K562 (cell line): ENCODE measurements around the gene CRACR2B. TPM values are rescaled to one million over a fixed set of nuclear protein-coding genes. Genes with fewer than 3 reads are reported as not detected.

ENCODE experiments used
- BRF1 ChIP-seq: IDR thresholded peaks from 3 replicates; pipeline ENCODE4 v1.6.1; 2011; ENCODE audit warnings: borderline replicate concordance, mild to moderate bottlenecking; ENCODE audit not compliant: insufficient read length; ENCODE audit errors: extremely low read depth
- FOXA3 ChIP-seq, 2 experiments: fragments of 450-650 bp in 1 of 2; sonication (generic) in 1 of 2; formaldehyde crosslinking; IDR thresholded peaks in 1 of 2; conservative IDR thresholded peaks in 1 of 2; 2 replicates each; pipeline versions ENCODE4 v1.4.0 to v1.8.0; 2020 to 2022; ENCODE audit warnings: mild to moderate bottlenecking in 2 of 2, missing genetic modification reagents in 1 of 2
- KLF10 ChIP-seq: fragments of 250-450 bp; sonication (Bioruptor Pico); IDR thresholded peaks from 2 replicates; pipeline ENCODE4 v1.6.1; 2021; ENCODE audit warnings: matching md5 sums
- MCM7 ChIP-seq, 2 experiments: fragments of 450-650 bp; IDR thresholded peaks; 2 replicates each; pipeline ENCODE4 v1.6.1; 2016 to 2018
- NCOA2 ChIP-seq, 2 experiments: fragments of 450-650 bp; IDR thresholded peaks; 2 replicates each; pipeline ENCODE4 v1.6.1; 2018; ENCODE audit warnings: mild to moderate bottlenecking in 2 of 2, moderate library complexity in 1 of 2; ENCODE audit not compliant: partially characterized antibody in 2 of 2
- NFYB ChIP-seq: IDR thresholded peaks from 2 replicates; pipeline ENCODE4 v1.6.1; 2011; ENCODE audit warnings: mild to moderate bottlenecking, moderate library complexity; ENCODE audit not compliant: insufficient read length; ENCODE audit errors: extremely low read depth
- PKNOX1 ChIP-seq: fragments of 450-650 bp; IDR thresholded peaks from 2 replicates; pipeline ENCODE4 v1.6.1; 2016
- REST ChIP-seq, 2 experiments: fragments of 450-650 bp; formaldehyde crosslinking in 1 of 2; IDR thresholded peaks; 2 replicates each; pipeline versions ENCODE4 v1.4.0 to v1.6.1; 2014 to 2020; ENCODE audit warnings: mild to moderate bottlenecking in 2 of 2, borderline replicate concordance in 1 of 2, low read depth in 1 of 2
- SETDB1 ChIP-seq: IDR thresholded peaks from one replicate; pipeline ENCODE4 v1.6.1; 2012; ENCODE audit warnings: low read length, control low read depth, inconsistent platforms
- SIX5 ChIP-seq, 2 experiments: IDR thresholded peaks; 2 replicates each; pipeline ENCODE4 v1.6.1; 2011; ENCODE audit warnings: low read length in 2 of 2, borderline replicate concordance in 1 of 2, low read depth in 1 of 2, mild to moderate bottlenecking in 1 of 2, moderate library complexity in 1 of 2; ENCODE audit not compliant: insufficient read depth in 1 of 2
- TGIF2 ChIP-seq: sonication (generic); formaldehyde crosslinking; IDR thresholded peaks from 2 replicates; pipeline ENCODE4 v1.8.1; 2022; ENCODE audit warnings: mild to moderate bottlenecking, missing genetic modification reagents, moderate library complexity
- ZNF217 ChIP-seq: sonication (generic); formaldehyde crosslinking; IDR thresholded peaks from 2 replicates; pipeline ENCODE4 v1.8.0; 2022; ENCODE audit warnings: mild to moderate bottlenecking, missing genetic modification reagents
- ZNF24 ChIP-seq: fragments of 450-650 bp; IDR thresholded peaks from 2 replicates; pipeline ENCODE4 v1.6.1; 2016
- ZNF280B ChIP-seq: fragments of 250-450 bp; sonication (Bioruptor Pico); IDR thresholded peaks from 2 replicates; pipeline ENCODE4 v1.5.1; 2021; ENCODE audit warnings: mild to moderate bottlenecking
- ZNF324 ChIP-seq: fragments of 250-450 bp; sonication (Bioruptor Pico); IDR thresholded peaks from 2 replicates; pipeline ENCODE4 v1.4.0; 2020; ENCODE audit warnings: mild to moderate bottlenecking
- ZNF384 ChIP-seq: IDR thresholded peaks from 2 replicates; pipeline ENCODE4 v1.6.1; 2012; ENCODE audit warnings: low read depth, low read length, improper control_type of control experiment
- ZNF445 ChIP-seq: fragments of 250-450 bp; sonication (Bioruptor Pico); IDR thresholded peaks from 2 replicates; pipeline ENCODE4 v1.4.0; 2020; ENCODE audit warnings: low read depth, mild to moderate bottlenecking, moderate library complexity
- ZNF57 ChIP-seq: fragments of 450-650 bp; formaldehyde crosslinking; IDR thresholded peaks from 2 replicates; pipeline ENCODE4 v1.4.0; 2020; ENCODE audit warnings: mild to moderate bottlenecking, moderate library complexity
- polyA plus RNA-seq, 8 experiments: library from polyadenylated mRNA; depleted of rRNA in 4 of 8; stranded (reverse) in 5 of 8; unstranded in 3 of 8; fragments of >200 nt; fragmentation: Nextera tagmentation in 2 of 8; fragmentation: Illumina TruSeq in 1 of 8; extraction: Ambion mirVana in 2 of 8; extraction: Trizol in 1 of 8; gene quantifications; 2 replicates each; pipeline versions ENCODE4 v1.2.1 to v1.2.3, GENCODE V29; 2011 to 2014; ENCODE audit warnings: inconsistent platforms in 1 of 8, missing spikeins in 1 of 8
- total RNA-seq, 7 experiments: library from RNA; depleted of rRNA in 6 of 7; stranded (reverse); fragments of >200 nt in 6 of 7; fragmentation: Illumina TruSeq in 2 of 7; extraction: Trizol in 2 of 7; gene quantifications; 2 replicates each; pipeline versions ENCODE4 v1.2.1 to v1.2.3, GENCODE V29; 2011 to 2021; ENCODE audit warnings: low replicate concordance in 1 of 7

Gene CRACR2B
- total and polyA plus RNA-seq, 9 of the 15 experiments (the other 6 are each of a cell fraction or from before 2014, with no cell fraction given) = 0.10 to 51.0 (median 6.0) TPM

- TF ChIP-seq REST (IDR thresholded peaks at IDR 0.05; ENCODE audit: borderline replicate concordance) = peak; percentile 42; the same call in 1 of the 2 replicates
- TF ChIP-seq REST (CRISPR knock-in tag; IDR thresholded peaks at IDR 0.05; ENCODE audit: low read depth) = no peak
- no peak for TF ChIP-seq ZNF324
- TF ChIP-seq NCOA2 (IDR thresholded peaks at IDR 0.05; ENCODE audit: partially characterized antibody in 2 of 2) = no peak
- TF ChIP-seq ZNF24 = no peak
- no peak for TF ChIP-seq ZNF57 (CRISPR knock-in tag)
- TF ChIP-seq ZNF280B (CRISPR knock-in tag) = no peak
- no peak for TF ChIP-seq MCM7 (IDR thresholded peaks at IDR 0.05)
- no peak for TF ChIP-seq FOXA3 (CRISPR knock-in tag; conservative IDR thresholded peaks at IDR 0.05 in 1 of 2, IDR thresholded peaks at IDR 0.05 in 1 of 2)
- no peak for TF ChIP-seq ZNF445 (CRISPR knock-in tag)
- TF ChIP-seq KLF10 (CRISPR knock-in tag) = no peak
- TF ChIP-seq SETDB1 = no peak
- no peak for TF ChIP-seq NFYB
- no peak for TF ChIP-seq TGIF2 (CRISPR knock-in tag)
- TF ChIP-seq ZNF217 (CRISPR knock-in tag) = no peak
- no peak for TF ChIP-seq BRF1
- TF ChIP-seq SIX5 (IDR thresholded peaks at IDR 0.05; ENCODE audit: borderline replicate concordance in 1 of 2, insufficient read depth in 1 of 2, low read depth in 1 of 2, low read length in 2 of 2) = no peak
- TF ChIP-seq PKNOX1 = no peak
- TF ChIP-seq ZNF384 = 0 out of 2 replicates have a peak, but pooled peaks have one; percentile 12
Observed at GRCh38 chr11:798093-798713, 29.5 kb upstream of the CRACR2B start, which contains the start of gene SLC25A22 (continued).
